22Rv1 (cell line): Measurements from ENCODE around the gene FANCL.

ENCODE experiments used
- CTCF ChIP-seq: fragments of 450-650 bp; IDR thresholded peaks from 2 replicates; pipeline ENCODE4 v1.5.1; 2017; ENCODE audit warnings: mild to moderate bottlenecking
- ZFX ChIP-seq: fragments of 450-650 bp; IDR thresholded peaks from 2 replicates; pipeline ENCODE4 v1.6.1; 2017; ENCODE audit warnings: antibody characterized with exemption, borderline replicate concordance

GRCh38 chr2:58122540-58122939 lies 118.6 kb downstream of the FANCL start:
- TF ChIP-seq CTCF (no peak), ZFX (no peak)
